Mononuclear cell (primary cell): ENCODE results near the gene EVA1A. TPM values are rescaled to one million over a fixed set of nuclear protein-coding genes. Genes with fewer than 3 reads are reported as not detected.
"Not testable (repeated sequence)": the region's sequence is repeated elsewhere in the genome, so short reads cannot be mapped to it uniquely, and the experiment has no call there.

ENCODE experiments used
- H3K27me3 ChIP-seq: 2 replicates; pipeline ENCODE4 v1.6.0; 2011; ENCODE audit warnings: low read length, control low read depth; ENCODE audit not compliant: insufficient read depth
- H3K4me1 ChIP-seq: 2 replicates; pipeline ENCODE4 v1.5.1; 2011; ENCODE audit warnings: mild to moderate bottlenecking, low read length, control low read depth; ENCODE audit not compliant: insufficient read depth
- H3K4me3 ChIP-seq: 2 replicates; pipeline ENCODE4 v1.5.1; 2011; ENCODE audit warnings: mild to moderate bottlenecking, low read length, moderate library complexity
- H3K9me3 ChIP-seq: 2 replicates; pipeline ENCODE4 v1.5.1; 2011; ENCODE audit warnings: low read depth, mild to moderate bottlenecking, control low read depth, low read length
- total RNA-seq: library from RNA; depleted of rRNA; stranded (reverse); fragments of >200 nt; gene quantifications from one replicate; pipeline ENCODE4 v1.2.3, GENCODE V29; 2012

EVA1A gene
- total RNA-seq, 1 donor: 0.84 TPM

DNA sequence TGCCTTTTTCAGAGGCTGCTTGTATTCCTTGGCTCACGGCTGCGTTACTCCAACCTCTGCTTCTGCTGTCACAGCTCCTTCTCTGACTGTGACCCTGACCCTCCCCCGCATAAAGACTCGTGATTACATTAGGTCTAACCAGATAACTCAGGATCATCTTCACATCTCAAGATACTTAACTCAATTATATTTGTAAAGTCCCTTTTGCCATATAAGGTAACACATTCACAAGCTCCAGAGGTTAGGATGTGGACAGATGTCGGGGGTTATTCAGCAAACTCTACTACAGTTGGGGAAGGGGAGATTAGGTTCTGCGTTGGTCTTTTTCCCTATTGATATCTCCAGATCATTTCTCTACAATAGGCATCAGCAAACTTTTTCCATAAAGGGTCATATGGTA lies 76.9 kb downstream of the EVA1A start:
- no peak overlapping the region for H3K4me3 ChIP-seq
- H3K27me3 ChIP-seq: peaks cover 3% of the 10 kb centered on the region
- no peaks in the 10 kb centered on the region for H3K9me3 ChIP-seq
- no peaks in the 10 kb centered on the region for H3K4me1 ChIP-seq

- Histone ChIP-seq H3K27me3 (peaks cover 3% of the 10 kb centered on the region), H3K4me3 (no peak overlapping the region), H3K9me3 (no peaks in the 10 kb centered on the region), H3K4me1 (no peaks in the 10 kb centered on the region)
These were observed 78.3 kb downstream of the EVA1A start for GRCh38 chr2:75482398-75482797.

GRCh38 chr2:75480971-75481836 lies 79.5 kb downstream of the EVA1A start:
- H3K27me3 ChIP-seq: peaks cover 3% of the 10 kb centered on the region
- H3K9me3 ChIP-seq: no peaks in the 10 kb centered on the region
- H3K4me1 ChIP-seq: no peaks in the 10 kb centered on the region
- no peak overlapping the region for H3K4me3 ChIP-seq

DNA sequence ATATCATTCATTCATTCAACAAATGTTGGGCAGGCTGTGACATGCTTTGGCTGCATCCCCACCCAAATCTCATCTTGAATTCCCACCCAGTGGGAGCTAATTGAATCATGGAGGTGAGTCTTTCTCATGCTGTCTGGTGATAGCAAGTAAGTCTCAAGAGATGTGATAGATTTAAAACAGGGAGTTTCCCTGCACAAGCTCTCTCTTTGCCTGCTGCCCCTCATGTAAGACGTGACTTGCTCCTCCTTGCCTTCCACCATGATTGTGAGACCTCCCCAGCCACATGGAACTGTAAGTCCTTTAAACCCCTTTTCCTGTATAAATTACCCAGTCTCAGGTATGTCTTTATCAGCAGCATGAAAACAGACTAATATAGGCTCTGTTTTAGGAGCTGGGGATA lies 83.0 kb downstream of the EVA1A start:
- H3K27me3 ChIP-seq, H3K4me3 ChIP-seq, H3K9me3 ChIP-seq, H3K4me1 ChIP-seq: not testable (repeated sequence)

DNA sequence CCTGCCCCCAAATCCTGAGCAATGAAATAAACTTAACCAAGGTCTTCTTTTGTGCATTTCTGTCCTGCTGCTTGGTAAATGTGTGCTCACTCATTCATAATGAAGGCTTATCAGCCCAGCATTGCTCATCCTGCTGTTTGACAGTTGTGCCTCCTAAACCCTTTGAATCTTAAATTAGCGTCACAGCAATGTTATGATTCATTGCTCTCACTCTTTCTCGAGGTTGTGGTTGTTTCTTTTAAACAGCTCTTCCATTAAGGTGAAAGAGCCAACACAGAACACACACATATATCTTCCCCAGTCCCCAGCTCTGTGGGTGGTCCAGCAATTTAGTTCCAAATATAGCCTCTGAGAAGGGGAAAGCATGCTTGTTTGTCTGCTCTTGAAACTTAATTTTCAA lies 84.0 kb downstream of the EVA1A start:
- no peaks in the 10 kb centered on the region for H3K4me1 ChIP-seq
- no peak overlapping the region for H3K4me3 ChIP-seq
- peaks cover 3% of the 10 kb centered on the region for H3K27me3 ChIP-seq
- H3K9me3 ChIP-seq: no peaks in the 10 kb centered on the region

DNA sequence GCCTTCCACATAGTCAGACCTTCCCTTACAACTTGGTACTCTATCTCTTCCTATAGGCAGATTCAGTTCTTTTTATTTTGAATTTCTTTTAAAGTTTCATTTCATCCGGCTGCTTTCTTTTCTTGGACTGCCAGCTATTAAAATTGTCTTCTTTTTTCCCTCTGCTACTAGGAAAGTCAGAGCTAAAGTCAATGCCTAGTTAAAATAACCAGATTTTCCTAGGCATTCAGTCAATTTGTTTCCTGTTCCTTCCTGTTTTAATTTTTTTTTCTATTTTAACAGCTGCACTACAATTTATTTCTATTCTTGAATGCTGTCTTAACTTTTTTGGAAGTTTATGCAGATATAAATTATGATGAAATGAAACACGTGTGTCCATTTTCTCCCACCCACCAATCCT lies 84.8 kb downstream of the EVA1A start:
- Histone ChIP-seq H3K27me3 (peaks cover 2% of the 10 kb centered on the region), H3K4me1 (no peaks in the 10 kb centered on the region), H3K9me3 (no peaks in the 10 kb centered on the region), H3K4me3 (no peak overlapping the region)

DNA sequence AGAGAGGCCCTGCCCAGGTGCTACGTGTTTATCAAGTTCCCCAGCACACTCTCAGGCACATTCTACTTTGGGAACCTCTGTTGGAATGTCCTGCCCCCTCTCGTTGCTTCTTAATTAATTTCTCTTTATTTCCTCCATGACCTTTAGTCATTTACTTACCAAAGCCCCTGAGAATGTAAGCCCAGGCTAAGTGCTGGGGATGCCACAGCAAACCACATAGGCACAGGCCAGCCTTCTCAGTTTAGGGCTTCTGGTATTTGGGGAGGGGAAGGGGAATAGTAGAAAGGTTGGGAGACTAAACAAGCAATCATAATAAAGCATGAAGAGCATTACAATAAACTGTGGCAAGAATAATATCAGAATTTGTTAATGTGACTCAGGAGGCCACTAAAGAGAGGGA lies 85.7 kb downstream of the EVA1A start:
- no peaks in the 10 kb centered on the region for H3K9me3 ChIP-seq
- no peaks in the 10 kb centered on the region for H3K4me1 ChIP-seq
- H3K27me3 ChIP-seq: no peaks in the 10 kb centered on the region
- no peak overlapping the region for H3K4me3 ChIP-seq

GRCh38 chr2:75474115-75474514 lies 86.6 kb downstream of the EVA1A start:
- Histone ChIP-seq H3K4me1 (no peaks in the 10 kb centered on the region), H3K27me3 (no peaks in the 10 kb centered on the region), H3K9me3 (no peaks in the 10 kb centered on the region), H3K4me3 (no peak overlapping the region)

DNA sequence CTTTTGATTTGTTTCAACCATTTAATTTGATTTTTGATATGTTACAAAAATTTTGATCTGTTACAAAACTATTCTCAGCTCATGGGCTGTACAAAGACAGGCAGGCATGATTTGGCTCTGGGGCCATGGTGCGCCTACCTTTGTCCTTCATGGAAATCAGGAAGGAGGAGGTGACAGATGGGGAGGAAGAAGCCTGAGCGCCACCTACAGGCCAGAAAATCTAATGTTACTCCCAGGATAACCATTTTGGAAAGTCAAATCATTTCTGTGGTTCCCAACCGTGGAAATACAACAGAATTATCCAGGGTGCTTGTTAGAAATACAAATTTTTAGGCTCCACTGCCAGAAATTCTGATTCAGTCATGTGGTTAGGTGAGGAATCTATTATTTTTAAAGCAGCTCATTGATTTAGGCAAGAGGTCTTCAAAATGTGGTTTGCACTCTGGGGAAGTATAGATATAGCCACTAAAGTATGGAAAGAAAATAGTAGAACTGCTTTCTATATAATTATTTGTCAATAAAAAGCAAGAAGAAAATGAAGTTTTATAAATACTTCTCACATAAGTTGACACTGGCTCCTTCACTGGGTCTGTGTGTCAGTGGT lies 93.9 kb downstream of the EVA1A start:
- no peaks in the 10 kb centered on the region for H3K9me3 ChIP-seq
- no peaks in the 10 kb centered on the region for H3K4me1 ChIP-seq
- H3K4me3 ChIP-seq: no peak overlapping the region
- H3K27me3 ChIP-seq: peaks cover 7% of the 10 kb centered on the region

- no peaks in the 10 kb centered on the region for H3K4me1 ChIP-seq
- H3K4me3 ChIP-seq: no peak overlapping the region
- H3K27me3 ChIP-seq: peaks cover 7% of the 10 kb centered on the region
These were observed 95.3 kb downstream of the EVA1A start for GRCh38 chr2:75465317-75465984.

GRCh38 chr2:75464348-75464946 lies 96.3 kb downstream of the EVA1A start:
- Histone ChIP-seq H3K9me3 (no peaks in the 10 kb centered on the region), H3K4me3 (no peak overlapping the region), H3K4me1 (no peaks in the 10 kb centered on the region), H3K27me3 (peaks cover 7% of the 10 kb centered on the region)

More at GRCh38 chr2:75465317-75465984, 95.3 kb downstream of the EVA1A start:
- no peaks in the 10 kb centered on the region for H3K9me3 ChIP-seq

DNA sequence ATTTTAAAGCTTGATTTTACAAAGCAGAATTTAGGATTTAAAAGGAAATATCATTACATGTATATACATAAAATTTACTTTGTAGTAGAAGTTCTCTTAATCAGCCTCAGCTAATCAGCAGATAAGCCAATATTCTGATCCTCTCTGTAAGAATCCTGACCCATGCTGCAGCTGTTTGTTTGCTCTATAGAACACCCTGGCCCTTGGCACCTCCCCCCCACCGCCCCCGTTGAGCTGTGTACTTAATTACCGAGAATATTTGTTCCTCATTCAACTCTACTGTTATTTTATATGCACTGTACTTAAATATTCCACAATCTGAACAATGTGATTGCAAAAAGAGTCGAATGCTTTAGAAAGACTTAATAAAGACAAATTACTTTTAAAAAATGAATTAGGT lies 98.0 kb downstream of the EVA1A start:
- H3K4me3 ChIP-seq: no peak overlapping the region
- no peaks in the 10 kb centered on the region for H3K4me1 ChIP-seq
- H3K9me3 ChIP-seq: no peaks in the 10 kb centered on the region
- peaks cover 7% of the 10 kb centered on the region for H3K27me3 ChIP-seq

DNA sequence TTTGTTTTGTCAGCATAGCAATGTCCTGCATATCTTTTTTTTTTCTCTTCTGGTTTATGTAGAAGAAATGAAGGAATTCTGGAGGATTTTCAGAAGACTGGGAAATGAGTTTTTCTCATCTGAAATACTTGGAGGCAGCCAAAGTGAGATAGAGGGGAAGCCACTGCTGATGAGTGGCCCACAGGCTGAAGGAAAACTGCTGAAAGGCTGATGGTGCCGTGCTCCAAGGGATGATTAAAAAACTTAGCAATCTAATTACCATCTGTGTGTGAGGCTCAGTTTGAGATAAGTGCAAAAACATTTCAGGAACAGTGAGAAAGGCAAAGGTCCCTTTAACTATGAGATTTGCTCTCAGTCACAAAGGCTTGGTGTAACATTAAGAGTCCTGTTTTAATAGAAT lies 98.5 kb downstream of the EVA1A start:
- Histone ChIP-seq H3K9me3 (no peaks in the 10 kb centered on the region), H3K4me3 (no peak overlapping the region), H3K4me1 (no peaks in the 10 kb centered on the region), H3K27me3 (peaks cover 7% of the 10 kb centered on the region)

GRCh38 chr2:75460630-75461029 lies 100.1 kb downstream of the EVA1A start:
- Histone ChIP-seq H3K27me3 (peaks cover 4% of the 10 kb centered on the region), H3K9me3 (no peaks in the 10 kb centered on the region), H3K4me3 (no peak overlapping the region), H3K4me1 (no peaks in the 10 kb centered on the region)
